ENCODE data around the gene CFAP46. TPM values are rescaled to one million over a fixed set of nuclear protein-coding genes. Genes with fewer than 3 reads are reported as not detected.

The CFAP46 gene
- polyA plus RNA-seq, 1 of the 3 experiments (the other 2 are of a cell fraction) = 3.9 TPM

GRCh38 chr10:132908621-132909295 is 33.6 kb downstream of the CFAP46 start (continued):
- TF ChIP-seq EP300 (IDR thresholded peaks at IDR 0.05; ENCODE audit: borderline replicate concordance in 1 of 2, low read depth in 1 of 2, low read length in 1 of 2) = no peak

DNA sequence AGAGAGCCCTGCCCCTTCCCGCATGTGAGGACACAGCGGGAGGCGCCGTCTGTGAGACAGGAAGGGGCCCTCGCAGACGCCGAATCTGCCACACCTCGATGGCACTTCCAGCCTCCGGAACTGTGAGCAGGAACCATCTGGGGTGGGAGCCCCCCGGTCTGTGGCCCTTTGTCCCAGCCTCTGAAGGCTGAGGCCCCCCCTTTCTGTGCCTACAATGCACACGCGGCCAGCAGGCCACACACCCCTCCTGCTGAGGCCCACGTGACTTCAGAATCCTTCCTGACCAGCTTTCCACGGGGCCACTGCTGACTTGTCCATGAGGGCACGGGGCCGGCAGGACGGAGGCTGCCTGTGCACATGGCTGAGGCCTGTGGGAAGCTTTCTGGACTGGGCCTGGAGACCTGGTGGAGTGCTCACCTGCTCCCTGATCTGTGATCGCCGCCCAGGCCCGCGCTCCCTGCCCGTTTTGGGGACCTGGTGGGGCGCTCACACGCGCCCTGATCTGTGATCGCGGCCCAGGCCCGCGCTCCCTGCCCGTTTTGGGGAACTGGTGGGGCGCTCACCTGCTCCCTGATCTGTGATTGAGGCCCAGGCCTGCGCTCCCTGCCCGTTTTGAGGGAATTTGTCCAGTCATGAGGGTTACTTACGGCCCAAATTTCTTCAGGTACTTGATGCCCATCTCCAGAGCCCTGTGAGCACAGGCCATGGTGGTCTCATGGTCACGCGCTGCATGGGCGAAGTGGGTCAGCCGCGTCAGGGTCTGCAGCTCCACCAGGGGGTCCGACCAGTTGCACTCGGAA is 34.3 kb downstream of the CFAP46 start:
- Histone ChIP-seq H3K27me3 (ENCODE audit: insufficient read depth) (no peaks in the 10 kb centered on the region), H3K9ac (no peak overlapping the region), H3K4me1 (ENCODE audit: control insufficient read depth in 1 of 2, insufficient read depth in 2 of 2, low read depth in 1 of 2, low read length in 1 of 2) (no peaks in the 10 kb centered on the region), H3K27ac (ENCODE audit: low read depth in 2 of 2, low read length in 1 of 2) (no peak overlapping the region), H3F3A (replicated peaks; ENCODE audit: insufficient read depth) (no peaks in the 10 kb centered on the region), H4K20me1 (ENCODE audit: insufficient read depth) (no peaks in the 10 kb centered on the region), H3K4me2 (no peak overlapping the region), H3K9me2 (no peaks in the 10 kb centered on the region), H3K4me3 (ENCODE audit: low read depth in 2 of 2, low read length in 1 of 2) (no peak overlapping the region), H3K36me3 (replicated peaks in 1 of 2; ENCODE audit: control insufficient read depth in 1 of 2, insufficient read depth in 2 of 2, low read length in 1 of 2) (no peaks in the 10 kb centered on the region), H3K79me2 (ENCODE audit: insufficient read depth) (no peaks in the 10 kb centered on the region), H2AFZ (ENCODE audit: low read depth) (no peak overlapping the region), H3K9me3 (no peaks in the 10 kb centered on the region)
- TF ChIP-seq PBX3 (IDR thresholded peaks at IDR 0.05) (no peak), NFIC (IDR thresholded peaks at IDR 0.05; ENCODE audit: borderline replicate concordance) (no peak), MEF2A (IDR thresholded peaks at IDR 0.05; ENCODE audit: borderline replicate concordance, low read depth) (no peak), SIN3A (IDR thresholded peaks at IDR 0.05; ENCODE audit: borderline replicate concordance, low read depth, low read length) (no peak), IRF3 (IDR thresholded peaks at IDR 0.05; ENCODE audit: low read depth, low read length) (no peak), CTCF (IDR thresholded peaks at IDR 0.05) (no peak), SMC3 (IDR thresholded peaks at IDR 0.05; ENCODE audit: low read depth, low read length) (no peak), JUND (IDR thresholded peaks at IDR 0.05) (no peak), EZH2phosphoT487 (IDR thresholded peaks at IDR 0.05; ENCODE audit: borderline replicate concordance, low read depth) (no peak), USF2 (IDR thresholded peaks at IDR 0.05; ENCODE audit: borderline replicate concordance, low read depth, low read length) (no peak), GATA2 (CRISPR knock-in tag; IDR thresholded peaks at IDR 0.05) (no peak), GABPA (IDR thresholded peaks at IDR 0.05; ENCODE audit: low read depth) (no peak), YY1 (IDR thresholded peaks at IDR 0.05; ENCODE audit: low read depth) (no peak), RXRA (IDR thresholded peaks at IDR 0.05; ENCODE audit: borderline replicate concordance, low read depth) (no peak), TCF12 (IDR thresholded peaks at IDR 0.05) (no peak), RFX5 (IDR thresholded peaks at IDR 0.05; ENCODE audit: low read length) (no peak), FOXM1 (IDR thresholded peaks at IDR 0.05; ENCODE audit: low read depth) (no peak), RCOR1 (IDR thresholded peaks at IDR 0.05; ENCODE audit: low read length) (no peak)
- TF ChIP-seq, protein P1, sequence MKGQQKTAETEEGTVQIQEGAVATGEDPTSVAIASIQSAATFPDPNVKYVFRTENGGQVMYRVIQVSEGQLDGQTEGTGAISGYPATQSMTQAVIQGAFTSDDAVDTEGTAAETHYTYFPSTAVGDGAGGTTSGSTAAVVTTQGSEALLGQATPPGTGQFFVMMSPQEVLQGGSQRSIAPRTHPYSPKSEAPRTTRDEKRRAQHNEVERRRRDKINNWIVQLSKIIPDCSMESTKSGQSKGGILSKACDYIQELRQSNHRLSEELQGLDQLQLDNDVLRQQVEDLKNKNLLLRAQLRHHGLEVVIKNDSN (IDR thresholded peaks at IDR 0.05; ENCODE audit: borderline replicate concordance, low read depth) = no peak
- TF ChIP-seq, protein P2, sequence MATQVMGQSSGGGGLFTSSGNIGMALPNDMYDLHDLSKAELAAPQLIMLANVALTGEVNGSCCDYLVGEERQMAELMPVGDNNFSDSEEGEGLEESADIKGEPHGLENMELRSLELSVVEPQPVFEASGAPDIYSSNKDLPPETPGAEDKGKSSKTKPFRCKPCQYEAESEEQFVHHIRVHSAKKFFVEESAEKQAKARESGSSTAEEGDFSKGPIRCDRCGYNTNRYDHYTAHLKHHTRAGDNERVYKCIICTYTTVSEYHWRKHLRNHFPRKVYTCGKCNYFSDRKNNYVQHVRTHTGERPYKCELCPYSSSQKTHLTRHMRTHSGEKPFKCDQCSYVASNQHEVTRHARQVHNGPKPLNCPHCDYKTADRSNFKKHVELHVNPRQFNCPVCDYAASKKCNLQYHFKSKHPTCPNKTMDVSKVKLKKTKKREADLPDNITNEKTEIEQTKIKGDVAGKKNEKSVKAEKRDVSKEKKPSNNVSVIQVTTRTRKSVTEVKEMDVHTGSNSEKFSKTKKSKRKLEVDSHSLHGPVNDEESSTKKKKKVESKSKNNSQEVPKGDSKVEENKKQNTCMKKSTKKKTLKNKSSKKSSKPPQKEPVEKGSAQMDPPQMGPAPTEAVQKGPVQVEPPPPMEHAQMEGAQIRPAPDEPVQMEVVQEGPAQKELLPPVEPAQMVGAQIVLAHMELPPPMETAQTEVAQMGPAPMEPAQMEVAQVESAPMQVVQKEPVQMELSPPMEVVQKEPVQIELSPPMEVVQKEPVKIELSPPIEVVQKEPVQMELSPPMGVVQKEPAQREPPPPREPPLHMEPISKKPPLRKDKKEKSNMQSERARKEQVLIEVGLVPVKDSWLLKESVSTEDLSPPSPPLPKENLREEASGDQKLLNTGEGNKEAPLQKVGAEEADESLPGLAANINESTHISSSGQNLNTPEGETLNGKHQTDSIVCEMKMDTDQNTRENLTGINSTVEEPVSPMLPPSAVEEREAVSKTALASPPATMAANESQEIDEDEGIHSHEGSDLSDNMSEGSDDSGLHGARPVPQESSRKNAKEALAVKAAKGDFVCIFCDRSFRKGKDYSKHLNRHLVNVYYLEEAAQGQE (IDR thresholded peaks at IDR 0.05; ENCODE audit: low read depth, low read length) = no peak
- no peak for DNase-seq
- CTCF ChIA-PET = interaction anchor here (0.6 to 0.9 kb wide), 2 partner anchors 216 to 253 kb away, joined by 3 to 4 read pairs; no protein-coding TSS in a partner anchor
- POLR2A ChIA-PET = no interaction called here
- WGBS (ENCODE audit: low lambda C conversion rate) = 87% methylated on average over 27 of the region's 41 CpGs
